WERI-Rb-1 (cell line): ENCODE results near the gene TXNRD2.

Experiments
- DNase-seq: peaks from one replicate; pipeline ENCODE4 v3.0.0-alpha.2; 2020
- H3K27ac ChIP-seq: fragments of 250-450 bp; sonication (Bioruptor Pico); 2 replicates; pipeline ENCODE4 v1.5.1; 2020; ENCODE audit warnings: mild to moderate bottlenecking, moderate library complexity
- H3K27me3 ChIP-seq: fragments of 250-450 bp; sonication (Bioruptor Pico); 2 replicates; pipeline ENCODE4 v1.5.1; 2021; ENCODE audit warnings: mild to moderate bottlenecking, low read depth, moderate library complexity; ENCODE audit not compliant: insufficient read depth, severe bottlenecking
- H3K36me3 ChIP-seq: fragments of 250-450 bp; sonication (Bioruptor Pico); 2 replicates; pipeline ENCODE4 v1.5.1; 2020; ENCODE audit warnings: mild to moderate bottlenecking, moderate library complexity
- H3K4me3 ChIP-seq: 2 replicates; pipeline ENCODE4 v1.5.1; 2011; ENCODE audit warnings: low read depth, mild to moderate bottlenecking, control low read depth, low read length
- H3K9me3 ChIP-seq: fragments of 250-450 bp; sonication (Bioruptor Pico); 2 replicates; pipeline ENCODE4 v1.5.1; 2021; ENCODE audit warnings: mild to moderate bottlenecking, moderate library complexity; ENCODE audit not compliant: severe bottlenecking
- CTCF ChIP-seq: IDR thresholded peaks from 2 replicates; pipeline ENCODE4 v1.5.1; 2011; ENCODE audit warnings: low read depth, mild to moderate bottlenecking, control low read depth, inconsistent platforms, low read length

TXNRD2 gene

GRCh38 chr22:19880786-19881569 is 60.6 kb downstream of the TXNRD2 start:
- Histone ChIP-seq H3K27me3 (no peaks in the 10 kb centered on the region), H3K9me3 (no peaks in the 10 kb centered on the region), H3K36me3 (no peaks in the 10 kb centered on the region), H3K4me3 (no peak overlapping the region), H3K27ac (no peak overlapping the region)
- TF ChIP-seq CTCF, result no peak
- no peak for DNase-seq

DNA sequence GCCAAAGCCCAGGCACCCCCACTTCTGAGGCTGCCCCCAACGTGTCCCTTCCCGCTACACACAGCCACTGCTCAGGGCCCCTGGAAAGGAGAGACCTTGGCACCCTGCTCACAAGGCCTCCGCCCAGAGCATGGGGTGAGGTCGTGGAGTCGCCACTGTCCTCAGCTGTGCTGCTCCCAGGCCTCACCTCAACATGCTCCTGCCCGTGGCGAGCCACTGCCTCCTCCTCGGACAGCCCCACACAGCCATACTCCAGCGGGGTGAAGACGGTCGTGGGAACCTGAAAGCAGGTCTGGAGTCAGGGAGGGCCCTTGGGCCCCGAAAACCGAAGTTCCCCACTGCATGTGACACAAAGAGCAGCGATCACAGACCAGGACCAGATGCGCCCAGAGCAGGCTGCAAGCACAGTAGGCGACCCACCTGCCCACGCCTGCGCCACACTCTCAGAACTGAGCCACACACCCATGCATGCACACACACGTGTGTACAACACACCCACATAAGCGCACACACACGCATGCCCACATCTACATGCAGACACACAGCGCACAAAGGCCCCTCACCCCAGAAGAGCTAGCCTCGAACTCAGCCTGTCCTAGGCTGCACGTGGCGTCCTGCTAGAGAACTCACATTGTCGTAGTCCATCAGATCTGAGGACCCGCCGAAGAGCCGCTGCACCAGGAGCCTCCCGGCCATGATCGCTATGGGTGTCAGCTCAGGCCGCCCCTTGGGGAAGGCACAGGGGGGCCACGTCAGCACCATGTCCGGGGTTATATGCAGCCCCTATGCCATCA is 61.4 kb downstream of the TXNRD2 start:
- Histone ChIP-seq H3K27me3 (no peaks in the 10 kb centered on the region), H3K27ac (no peak overlapping the region), H3K4me3 (no peak overlapping the region), H3K9me3 (no peaks in the 10 kb centered on the region), H3K36me3 (no peaks in the 10 kb centered on the region)
- no peak for DNase-seq
- no peak for TF ChIP-seq CTCF

- no peaks in the 10 kb centered on the region for H3K27me3 ChIP-seq
- H3K9me3 ChIP-seq, result no peaks in the 10 kb centered on the region
- no peak for DNase-seq
- H3K27ac ChIP-seq, result no peak overlapping the region
- H3K36me3 ChIP-seq, result no peaks in the 10 kb centered on the region
- no peak overlapping the region for H3K4me3 ChIP-seq
- no peak for TF ChIP-seq CTCF
These were observed 62.0 kb downstream of the TXNRD2 start for GRCh38 chr22:19879643-19879991.

GRCh38 chr22:19879246-19879570 is 62.4 kb downstream of the TXNRD2 start:
- Histone ChIP-seq H3K27ac (no peak overlapping the region), H3K27me3 (no peaks in the 10 kb centered on the region), H3K9me3 (no peaks in the 10 kb centered on the region), H3K36me3 (no peaks in the 10 kb centered on the region; the same call in 1 of the 2 replicates), H3K4me3 (no peak overlapping the region)
- TF ChIP-seq CTCF, result no peak
- no peak for DNase-seq

- no peak overlapping the region for H3K4me3 ChIP-seq
- H3K9me3 ChIP-seq, result no peaks in the 10 kb centered on the region
- H3K27me3 ChIP-seq, result no peaks in the 10 kb centered on the region
- DNase-seq, result no peak
- H3K36me3 ChIP-seq, result no peaks in the 10 kb centered on the region; the same call in 1 of the 2 replicates
- TF ChIP-seq CTCF, result no peak
- no peak overlapping the region for H3K27ac ChIP-seq
These were observed 63.0 kb downstream of the TXNRD2 start for GRCh38 chr22:19878461-19879245.
